ENCODE measurements around the gene UNC5A. TPM values are rescaled to one million over a fixed set of nuclear protein-coding genes. Genes with fewer than 3 reads are reported as not detected.
A peak's percentile ranks its signal among the peaks of the same experiment; 100 is the strongest.

Gene UNC5A
- total and polyA plus RNA-seq, 9 of the 15 experiments (the other 6 are each of a cell fraction or from before 2014, with no cell fraction given): not detected

DNA sequence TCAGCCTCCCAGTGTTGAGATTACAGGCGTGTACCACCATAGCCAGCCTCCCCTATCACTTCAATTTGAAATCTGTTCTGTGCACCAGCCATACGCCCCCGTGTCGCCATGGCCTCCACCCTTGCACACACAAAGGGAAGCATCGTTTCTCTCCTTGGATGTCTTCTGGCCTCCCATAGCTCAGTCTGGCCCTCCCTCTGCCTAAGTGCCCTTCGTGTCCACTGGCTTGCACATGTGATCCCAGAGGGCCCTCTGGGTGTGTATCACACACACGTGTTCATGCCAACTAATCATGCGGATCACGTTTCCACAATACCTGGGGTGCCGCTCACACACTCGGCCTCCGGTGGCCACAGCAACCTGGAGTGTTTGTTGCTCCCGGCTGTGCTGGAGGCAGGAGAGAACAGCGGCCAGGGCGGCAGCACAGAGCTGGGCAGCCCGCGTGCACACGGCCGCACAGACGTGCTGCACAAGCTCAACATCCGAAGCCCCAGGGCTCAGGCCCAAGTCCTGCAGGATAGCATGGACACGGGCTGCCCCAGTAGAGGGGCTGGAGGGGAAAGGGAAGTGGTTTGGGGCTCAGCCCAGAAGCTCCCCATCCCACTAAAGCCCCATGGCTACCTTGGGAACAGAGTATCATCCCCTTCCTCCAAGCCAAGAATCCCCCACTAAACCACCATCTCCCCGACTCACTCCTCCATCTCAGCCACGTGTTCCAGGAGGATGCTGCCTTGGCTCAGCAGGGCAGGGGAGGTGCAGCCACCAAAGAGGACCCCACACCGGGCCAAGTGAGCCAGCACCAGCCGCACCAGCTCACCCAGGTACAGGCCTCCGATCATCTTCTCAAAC, 77.9 kb downstream of the UNC5A start:
- H3K4me1 ChIP-seq (replicated peaks in 1 of 2; ENCODE audit: control insufficient read depth in 2 of 2, insufficient read depth in 2 of 2, low read length in 2 of 2): peaks cover 0 to 9% of the 10 kb centered on the region in 2 experiments; a peak in 1 of 5 replicates
- no peak overlapping the region for H3K9ac ChIP-seq (ENCODE audit: insufficient read depth in 1 of 2, low read depth in 2 of 2, low read length in 2 of 2)
- DNase-seq (ENCODE audit: extremely low read depth in 1 of 4, low spot score in 3 of 4): no peak
- no peak for FAIRE-seq
- H3K9me1 ChIP-seq (ENCODE audit: control insufficient read depth, insufficient read depth, low read length): peaks cover 8% of the 10 kb centered on the region
- BruUV-seq (replicated peaks): no TSS peak
- H2AFZ ChIP-seq (ENCODE audit: low read depth, low read length): no peak overlapping the region
- POLR2A ChIA-PET: interaction anchor here (0.6 to 0.7 kb wide), 2 partner anchors 11 to 15 kb away, joined by 3 read pairs; partner anchors contain the start of gene HK3
- CTCF ChIA-PET (ENCODE audit: low intra/inter-chr PET ratio): no interaction called here
- H3K36me3 ChIP-seq (ENCODE audit: control insufficient read depth, insufficient read depth, low read length): no peaks in the 10 kb centered on the region
- in situ Hi-C loops (cut with MboI) (no loop called here), intact Hi-C loops (cut with micrococcal nuclease) (no loop called here)
- no peak overlapping the region for H3K4me2 ChIP-seq (ENCODE audit: insufficient read depth, low read length)
- H3K79me2 ChIP-seq (ENCODE audit: control insufficient read depth, insufficient read depth, low read length): no peaks in the 10 kb centered on the region
- peaks cover 9% of the 10 kb centered on the region for H4K20me1 ChIP-seq (replicated peaks; ENCODE audit: control insufficient read depth, insufficient read depth, low read length)
- no peaks in the 10 kb centered on the region for H3K9me3 ChIP-seq (replicated peaks; ENCODE audit: control insufficient read depth, insufficient read depth, low read depth, low read length)
- ATAC-seq: peak; percentile 25; the same call in 2 of the 3 replicates
- H3K27ac ChIP-seq (ENCODE audit: extremely low read depth, low read depth, low read length): no peak overlapping the region
- WGBS (ENCODE audit: insufficient coverage, low coverage, missing lambda C conversion rate): 6% methylated on average over 23 of the region's 27 CpGs
- peaks cover 39 to 86% of the 10 kb centered on the region in 2 experiments; a peak in 4 of 5 replicates for H3K27me3 ChIP-seq (ENCODE audit: control insufficient read depth in 2 of 2, insufficient read depth in 2 of 2, low read length in 2 of 2)
- TF ChIP-seq EP300 (IDR thresholded peaks at IDR 0.05; ENCODE audit: low read length) (no peak), ZNF133 (CRISPR knock-in tag; IDR thresholded peaks at IDR 0.05) (no peak), ZNF76 (CRISPR knock-in tag; IDR thresholded peaks at IDR 0.05; ENCODE audit: borderline replicate concordance) (no peak), ZKSCAN8 (CRISPR knock-in tag; IDR thresholded peaks at IDR 0.05) (no peak), POLR2H (tag; IDR thresholded peaks at IDR 0.05; ENCODE audit: low read depth) (no peak)
- no peak overlapping the region for H3K4me3 ChIP-seq
